HG02623 (cell line): Measurements from ENCODE around the gene CCT7.

ENCODE experiments used
- ATAC-seq: cut with Tn5 transposase; IDR thresholded peaks from one replicate; pipeline ENCODE4 v1.9.1; 2021; ENCODE audit warnings: moderate library complexity; ENCODE audit not compliant: unreplicated experiment

CCT7 gene

GRCh38 chr2:73225513-73226360, 8.4 kb upstream of the CCT7 start:
- no peak for ATAC-seq

- no peak for ATAC-seq
Measured at GRCh38 chr2:73227086-73227485, 7.0 kb upstream of the CCT7 start.

- no peak for ATAC-seq
Measured at GRCh38 chr2:73228631-73229030, 5.5 kb upstream of the CCT7 start.

GRCh38 chr2:73232403-73233153, 1.5 kb upstream of the CCT7 start:
- no peak for ATAC-seq

GRCh38 chr2:73233154-73233931, 765 bp upstream of the CCT7 start, which contains the start of gene PRADC1:
Gene PRADC1 (minus strand): TSS chr2:73233239. CDS start chr2:73233160, 79 bp downstream.
- peak; percentile 92 for ATAC-seq

GRCh38 chr2:73235315-73236028, 1.4 kb downstream of the CCT7 start:
- no peak for ATAC-seq

- no peak for ATAC-seq
Measured at GRCh38 chr2:73237168-73237567, 3.1 kb downstream of the CCT7 start.

- no peak for ATAC-seq
Measured at GRCh38 chr2:73238149-73238548, 4.0 kb downstream of the CCT7 start.

GRCh38 chr2:73238976-73239375, 4.9 kb downstream of the CCT7 start:
- no peak for ATAC-seq

- ATAC-seq = no peak
Measured at GRCh38 chr2:73239776-73240175, 5.7 kb downstream of the CCT7 start.

- no peak for ATAC-seq
Measured at GRCh38 chr2:73243884-73244570, 9.9 kb downstream of the CCT7 start.

- no peak for ATAC-seq
Measured at GRCh38 chr2:73244580-73244979, 10.5 kb downstream of the CCT7 start.

GRCh38 chr2:73246850-73247249, 12.7 kb downstream of the CCT7 start:
- no peak for ATAC-seq

- ATAC-seq = no peak
Measured at GRCh38 chr2:73249636-73250035, 15.5 kb downstream of the CCT7 start.

GRCh38 chr2:73250872-73251846, 17.1 kb downstream of the CCT7 start:
- ATAC-seq = no peak

- no peak for ATAC-seq
Measured at GRCh38 chr2:73252238-73253027, 18.3 kb downstream of the CCT7 start.

GRCh38 chr2:73253400-73253799, 19.3 kb downstream of the CCT7 start:
- no peak for ATAC-seq

- ATAC-seq = no peak
Measured at GRCh38 chr2:73253901-73254300, 19.8 kb downstream of the CCT7 start.
